PC-9 (cell line): ENCODE data around the gene LTK.

Experiments
- EZH2 ChIP-seq: fragments of 200-600 bp; sonication (generic); IDR thresholded peaks from 2 replicates; pipeline ENCODE4 v1.8.0; 2017; ENCODE audit warnings: antibody characterized with exemption, low read depth
- TF ChIP-seq, protein P1 (sequence below): fragments of 200-600 bp; sonication (generic); conservative IDR thresholded peaks from 2 replicates; pipeline ENCODE4 v1.6.1; 2017; ENCODE audit warnings: mixed run types, antibody characterized with exemption, mild to moderate bottlenecking, moderate library complexity

- TF ChIP-seq EZH2: no peak
- TF ChIP-seq, protein P1, sequence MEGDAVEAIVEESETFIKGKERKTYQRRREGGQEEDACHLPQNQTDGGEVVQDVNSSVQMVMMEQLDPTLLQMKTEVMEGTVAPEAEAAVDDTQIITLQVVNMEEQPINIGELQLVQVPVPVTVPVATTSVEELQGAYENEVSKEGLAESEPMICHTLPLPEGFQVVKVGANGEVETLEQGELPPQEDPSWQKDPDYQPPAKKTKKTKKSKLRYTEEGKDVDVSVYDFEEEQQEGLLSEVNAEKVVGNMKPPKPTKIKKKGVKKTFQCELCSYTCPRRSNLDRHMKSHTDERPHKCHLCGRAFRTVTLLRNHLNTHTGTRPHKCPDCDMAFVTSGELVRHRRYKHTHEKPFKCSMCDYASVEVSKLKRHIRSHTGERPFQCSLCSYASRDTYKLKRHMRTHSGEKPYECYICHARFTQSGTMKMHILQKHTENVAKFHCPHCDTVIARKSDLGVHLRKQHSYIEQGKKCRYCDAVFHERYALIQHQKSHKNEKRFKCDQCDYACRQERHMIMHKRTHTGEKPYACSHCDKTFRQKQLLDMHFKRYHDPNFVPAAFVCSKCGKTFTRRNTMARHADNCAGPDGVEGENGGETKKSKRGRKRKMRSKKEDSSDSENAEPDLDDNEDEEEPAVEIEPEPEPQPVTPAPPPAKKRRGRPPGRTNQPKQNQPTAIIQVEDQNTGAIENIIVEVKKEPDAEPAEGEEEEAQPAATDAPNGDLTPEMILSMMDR: no peak
Measured at GRCh38 chr15:41499109-41499851, 14.3 kb downstream of the LTK start.
